GM18526 (cell line): Measurements from ENCODE around the gene ARL5C.

Experiments used
- POLR2A ChIP-seq: IDR thresholded peaks from 3 replicates; pipeline ENCODE4 v1.6.1; 2011; ENCODE audit not compliant: insufficient read length; ENCODE audit errors: extremely low read depth

The ARL5C gene

DNA sequence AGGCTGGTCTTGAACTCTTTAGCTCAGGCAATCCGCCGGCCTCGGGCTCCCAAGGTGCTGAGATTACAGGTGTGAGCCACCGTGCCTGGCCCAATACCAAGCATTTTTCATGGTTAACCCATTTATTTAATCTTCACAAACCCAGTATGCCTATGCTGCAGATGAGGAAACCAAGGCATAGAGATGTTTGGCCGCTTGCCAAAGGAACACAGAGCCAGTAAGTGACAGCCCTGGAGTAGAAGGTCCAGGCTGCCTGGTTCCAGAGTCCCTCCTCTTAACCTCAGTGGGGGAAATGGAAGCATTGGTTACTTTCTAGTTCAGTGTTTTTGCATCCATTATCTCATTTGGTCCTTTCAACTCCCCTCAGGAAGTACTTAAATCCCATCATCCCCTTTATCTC is 15.3 kb upstream of the ARL5C start:
- TF ChIP-seq POLR2A = no peak

DNA sequence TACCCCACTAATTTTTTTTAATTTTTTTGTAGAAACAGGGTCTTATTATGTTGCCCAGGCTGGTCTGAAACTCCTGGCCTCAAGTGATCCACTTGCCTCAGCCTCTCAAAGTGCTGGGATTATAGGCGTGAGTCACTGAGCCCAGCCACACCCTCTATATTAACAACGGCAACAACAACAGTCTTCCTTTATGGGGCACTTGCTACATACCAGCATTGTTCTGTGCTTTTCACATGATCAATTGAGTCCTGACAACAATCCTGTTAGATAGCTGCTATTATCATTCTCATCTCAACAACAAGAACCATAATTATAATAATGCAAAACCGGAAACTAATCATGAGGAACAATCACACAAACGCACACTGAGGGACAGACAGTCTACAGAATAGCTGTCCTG is 12.6 kb upstream of the ARL5C start:
- TF ChIP-seq POLR2A = no peak

DNA sequence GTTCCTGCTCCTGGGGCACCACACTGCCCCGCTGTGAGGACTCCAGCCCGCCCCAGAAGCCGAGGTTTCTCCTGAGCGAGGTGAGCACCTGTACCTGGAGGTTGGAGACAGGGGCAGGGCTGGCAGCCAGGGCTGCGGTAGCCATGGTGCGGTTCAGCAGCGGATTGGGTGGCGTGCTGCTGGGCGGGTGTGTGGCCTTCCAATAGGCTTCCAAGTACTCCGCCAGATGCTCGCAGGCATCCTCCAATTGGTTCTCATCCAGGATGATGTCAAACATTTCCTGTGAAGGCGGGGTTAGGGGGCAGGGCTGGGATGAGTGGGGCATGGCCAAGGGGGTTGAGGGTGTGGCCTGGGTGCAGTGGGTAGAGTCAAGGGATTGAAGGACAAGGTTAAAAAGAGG is 11.3 kb upstream of the ARL5C start:
- TF ChIP-seq POLR2A = no peak

DNA sequence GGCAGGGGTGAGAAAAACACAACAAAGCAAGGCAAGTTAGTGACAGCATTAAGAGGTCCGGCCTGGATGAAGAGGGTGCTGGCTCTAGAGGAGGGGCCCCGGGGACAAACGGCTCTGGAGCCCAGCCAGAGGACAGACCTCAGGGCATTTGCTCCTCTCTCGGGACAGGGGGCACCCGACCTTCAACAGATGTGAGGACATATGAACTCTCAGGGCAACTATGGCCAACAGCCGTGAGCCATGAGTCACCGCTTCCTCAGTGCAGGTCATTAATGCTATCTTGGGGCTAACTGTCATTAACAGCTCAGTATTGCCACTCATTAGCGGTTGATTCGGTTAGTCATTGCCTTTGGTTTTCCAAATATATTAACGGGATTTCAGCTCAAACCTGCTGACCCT is 9.7 kb upstream of the ARL5C start:
- TF ChIP-seq POLR2A = no peak

DNA sequence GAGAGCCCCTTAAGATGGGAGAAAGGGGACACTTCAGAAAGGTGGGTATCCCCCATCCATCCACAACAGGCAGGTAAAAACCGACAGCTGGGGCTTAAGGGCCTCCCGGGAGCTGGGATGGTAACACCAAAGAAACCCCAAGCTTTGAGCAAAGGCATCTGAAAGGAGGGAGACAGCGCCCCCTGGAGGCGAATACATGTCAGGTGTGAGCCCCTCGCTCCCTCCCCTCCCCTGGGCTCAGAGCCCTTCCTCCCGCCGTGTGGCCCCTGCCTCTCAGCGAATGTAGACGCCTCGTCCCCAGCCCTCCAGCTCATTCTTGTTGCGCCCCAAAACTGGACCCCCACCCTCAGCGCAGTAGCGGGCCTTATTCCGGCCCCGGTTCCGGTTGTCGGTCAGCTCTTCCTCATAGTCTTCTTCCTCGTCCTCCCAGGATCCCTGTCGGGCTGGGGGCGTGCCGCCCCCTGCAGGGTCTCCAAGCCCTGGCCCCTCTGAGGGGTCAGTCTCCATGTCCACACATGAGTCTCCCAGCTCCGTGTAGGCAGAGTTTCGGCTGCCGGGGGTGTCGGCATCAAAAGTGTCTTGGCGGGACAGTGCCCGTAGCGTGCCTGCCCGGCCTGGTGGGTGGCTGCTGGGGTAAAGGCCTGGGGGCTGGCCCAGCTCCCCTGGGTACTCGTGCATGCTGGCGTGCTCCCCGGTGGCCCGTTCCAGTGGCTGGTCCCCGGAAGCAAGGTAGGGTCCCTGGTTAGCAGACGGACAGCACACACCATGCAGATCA is 9.1 kb upstream of the ARL5C start:
- TF ChIP-seq POLR2A = no peak

DNA sequence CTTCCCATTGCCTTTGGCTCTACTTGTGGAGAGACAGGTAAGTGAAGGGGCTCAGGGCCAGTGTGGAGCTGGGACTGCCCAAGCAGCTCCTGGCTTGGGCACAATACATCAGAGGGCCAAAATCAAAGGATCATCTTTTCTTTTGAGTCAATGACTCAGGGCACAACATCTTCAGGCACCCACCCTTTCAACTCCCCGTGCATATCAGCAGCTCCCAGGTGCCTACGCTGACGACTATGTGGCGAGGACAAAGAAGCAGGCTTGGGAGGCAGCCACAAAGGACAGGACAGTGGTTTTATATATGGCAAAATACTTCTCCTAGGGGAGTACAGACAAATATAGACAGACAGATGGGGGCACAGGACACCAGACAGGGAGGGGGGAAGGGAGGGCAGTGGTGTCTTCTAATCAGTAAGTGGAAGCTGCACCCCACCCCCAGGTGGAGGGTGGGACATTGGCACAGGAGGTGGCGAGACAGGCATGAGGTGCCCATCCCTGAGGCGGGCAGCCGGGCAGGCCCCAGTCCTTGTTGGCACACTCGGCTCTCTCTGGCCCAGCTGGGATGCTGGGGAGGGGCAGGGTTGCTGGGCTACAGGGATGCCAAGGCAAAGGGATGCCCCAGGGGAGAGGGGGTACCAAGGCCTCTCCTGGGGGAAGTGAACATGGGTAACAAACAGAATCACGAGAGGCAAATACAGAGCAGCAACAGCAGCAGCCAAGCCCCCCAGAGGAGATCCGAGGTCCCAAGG is 7.7 kb upstream of the ARL5C start:
- no peak for TF ChIP-seq POLR2A

DNA sequence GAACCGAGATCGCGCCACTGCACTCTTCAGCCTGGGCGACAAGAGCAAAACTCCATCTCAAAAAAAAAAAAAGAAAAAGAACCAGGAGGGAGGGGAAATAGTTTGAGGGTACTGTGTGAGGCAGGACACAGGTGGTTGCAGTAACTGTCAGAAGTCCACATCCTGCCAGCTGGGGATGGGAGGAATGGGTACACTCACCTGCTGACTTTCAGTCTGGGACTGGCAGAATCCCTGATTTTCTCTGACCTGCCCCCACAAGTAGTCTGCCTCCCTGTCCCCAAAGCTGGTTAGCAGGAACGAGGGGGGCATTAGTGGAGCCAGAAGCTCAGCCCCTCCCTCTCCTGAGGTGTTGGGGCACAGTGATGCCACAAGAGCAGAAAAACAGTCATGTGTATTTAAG is 7.1 kb upstream of the ARL5C start:
- TF ChIP-seq POLR2A = no peak

DNA sequence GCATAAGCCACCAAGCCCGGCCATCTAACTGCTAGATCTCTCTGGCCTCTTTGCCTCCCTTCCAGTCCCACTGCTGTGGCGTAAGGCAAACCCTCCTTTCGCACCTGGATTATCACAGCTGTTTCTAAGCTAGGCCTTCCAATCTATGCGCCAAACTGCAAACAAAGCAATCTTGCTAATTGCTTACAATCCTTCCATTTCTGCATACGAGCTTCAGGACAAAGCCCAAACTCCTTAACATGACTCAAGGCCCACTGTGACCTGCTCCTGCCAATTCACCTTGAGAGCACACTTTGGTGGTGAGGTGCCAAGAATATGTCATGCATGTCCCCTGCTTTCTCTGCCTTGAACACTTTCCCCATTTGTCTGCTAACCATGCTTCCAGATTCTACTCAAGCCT is 6.0 kb upstream of the ARL5C start:
- no peak for TF ChIP-seq POLR2A

DNA sequence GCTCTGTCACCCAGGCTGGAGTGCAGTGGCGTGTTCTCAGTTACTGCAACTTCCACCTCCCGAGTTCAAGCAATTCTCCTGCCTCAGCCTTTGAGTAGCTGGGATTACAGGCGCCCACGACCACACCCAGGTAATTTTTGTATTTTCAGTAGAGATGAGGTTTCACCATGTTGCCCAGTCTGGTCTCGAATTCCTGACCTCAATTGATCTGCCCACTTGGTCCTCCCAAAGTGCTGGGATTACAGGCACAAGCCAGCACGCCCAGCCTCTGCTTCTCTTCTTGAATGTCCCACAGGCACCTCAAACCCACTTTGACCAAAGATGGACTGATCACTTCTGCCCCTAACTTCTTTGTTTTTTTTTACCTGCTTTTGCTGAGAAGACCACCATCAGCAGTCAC is 4.6 kb upstream of the ARL5C start:
- TF ChIP-seq POLR2A = no peak

DNA sequence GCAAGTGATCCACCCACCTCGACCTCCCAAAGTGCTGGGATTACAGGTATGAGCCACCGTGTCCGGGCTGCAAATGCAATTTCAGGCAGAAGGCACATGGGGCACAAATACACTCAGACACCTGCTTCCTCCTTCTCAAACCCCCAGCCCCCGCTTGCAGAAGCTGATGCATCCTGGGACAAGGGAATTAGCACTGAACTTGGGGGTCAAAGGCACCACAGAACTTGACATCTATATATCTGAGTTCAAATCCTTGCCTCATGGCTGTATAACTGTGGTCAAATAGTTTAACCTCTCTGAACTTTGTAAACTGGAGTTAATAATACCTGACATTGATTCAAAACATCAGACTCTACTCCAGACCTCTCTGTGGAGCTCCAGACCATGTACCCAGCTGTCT is 4.1 kb upstream of the ARL5C start:
- TF ChIP-seq POLR2A = no peak

DNA sequence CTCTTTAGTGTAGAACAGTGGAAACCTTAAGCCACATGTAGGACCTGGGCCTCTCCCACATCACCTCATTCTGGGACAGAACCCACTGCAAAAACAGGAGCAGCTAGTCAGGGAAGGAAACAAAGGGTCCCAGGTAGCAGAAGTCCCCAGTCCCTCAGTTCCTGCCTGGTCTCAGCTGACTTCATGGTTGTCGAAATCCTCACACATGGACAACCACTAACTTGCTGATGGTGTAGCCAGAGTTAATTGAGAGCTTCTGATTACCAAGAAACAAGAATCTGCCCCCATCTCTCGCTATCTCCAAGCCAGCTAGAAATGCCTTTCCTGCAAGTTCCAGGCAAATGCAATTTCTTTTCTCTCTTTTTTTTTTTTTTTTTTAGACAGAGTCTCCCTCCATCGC is 3.6 kb upstream of the ARL5C start:
- TF ChIP-seq POLR2A = no peak

DNA sequence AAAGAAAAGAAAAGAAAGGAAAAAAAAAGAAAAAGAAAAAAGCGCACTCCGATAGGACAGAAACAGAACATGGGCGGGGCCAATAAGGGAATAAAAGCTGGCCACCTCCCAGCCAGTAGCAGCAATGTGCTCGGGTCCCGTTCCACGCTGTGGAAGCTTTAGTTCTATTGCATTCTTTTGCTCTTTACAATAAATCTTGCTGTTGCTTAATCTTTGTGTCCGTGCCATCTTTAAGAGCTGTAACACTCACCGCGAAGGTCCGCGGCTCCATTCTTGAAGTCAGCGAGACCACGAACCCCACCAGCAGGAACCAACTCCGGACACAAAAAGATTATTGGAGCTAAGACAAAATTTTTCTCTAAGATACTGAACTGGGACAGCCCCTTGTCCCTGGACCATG is 3.1 kb upstream of the ARL5C start:
- TF ChIP-seq POLR2A = no peak

DNA sequence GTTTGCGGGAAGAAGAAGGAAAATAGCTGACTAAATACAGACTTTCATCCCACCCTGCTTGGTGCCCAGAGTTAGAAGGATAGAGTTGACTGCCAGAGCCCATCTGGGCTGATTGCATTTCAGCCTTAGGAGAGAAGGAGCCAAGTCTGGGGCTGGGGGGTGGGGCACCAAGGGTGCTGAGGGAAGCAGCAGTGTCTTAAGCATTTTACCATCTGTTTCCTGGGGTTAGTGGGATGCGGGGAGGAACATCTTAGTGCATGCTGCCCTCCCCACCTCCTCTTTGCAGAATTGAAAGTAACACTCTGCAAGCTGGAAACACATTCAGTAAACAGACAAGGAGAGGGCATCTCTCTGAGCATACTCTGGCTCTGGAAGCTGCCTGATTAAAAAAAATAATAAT is 1.5 kb upstream of the ARL5C start:
- no peak for TF ChIP-seq POLR2A

DNA sequence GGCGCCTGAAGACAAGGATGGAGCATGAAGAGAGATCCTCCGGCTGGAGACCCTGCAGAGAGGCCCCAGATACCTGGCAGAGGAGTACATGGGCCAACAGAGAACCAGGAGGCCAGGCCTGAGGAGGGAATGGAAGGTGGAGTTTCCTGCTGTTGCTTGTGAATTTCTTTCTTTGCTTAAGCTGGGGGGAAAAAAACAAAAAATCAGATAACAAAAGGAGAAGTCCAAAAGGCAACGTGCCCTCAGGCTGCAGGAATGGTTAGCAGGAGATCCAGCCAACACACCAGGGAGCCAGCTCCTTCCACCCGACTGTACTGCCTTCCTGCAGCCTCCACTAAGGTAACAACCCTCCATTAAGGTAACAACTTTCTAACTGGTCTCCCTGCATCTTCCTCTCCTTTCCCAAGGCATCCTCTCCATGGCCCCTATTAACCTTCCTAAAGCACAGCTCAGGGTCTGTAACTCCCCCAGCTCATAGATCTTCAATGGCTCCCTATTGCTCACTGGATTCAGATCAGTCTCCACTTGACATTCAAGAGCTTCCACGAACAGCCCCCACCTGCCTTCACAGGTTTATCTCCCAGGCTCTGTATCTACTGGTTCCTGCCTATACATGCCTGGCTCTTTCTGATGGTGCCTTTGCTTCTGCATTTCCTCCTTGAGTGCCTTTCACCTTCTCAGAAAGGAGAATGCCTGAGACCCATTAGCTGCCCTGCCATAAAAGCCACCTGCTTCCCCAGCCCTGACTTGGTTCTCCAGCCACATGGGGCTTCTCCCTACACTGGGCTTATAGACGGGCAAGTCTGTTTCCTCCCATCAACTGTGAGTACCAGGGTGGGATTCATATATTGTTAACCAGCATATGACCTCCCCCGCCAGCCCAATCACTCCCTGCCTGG is 725 bp upstream of the ARL5C start:
- TF ChIP-seq POLR2A = no peak

DNA sequence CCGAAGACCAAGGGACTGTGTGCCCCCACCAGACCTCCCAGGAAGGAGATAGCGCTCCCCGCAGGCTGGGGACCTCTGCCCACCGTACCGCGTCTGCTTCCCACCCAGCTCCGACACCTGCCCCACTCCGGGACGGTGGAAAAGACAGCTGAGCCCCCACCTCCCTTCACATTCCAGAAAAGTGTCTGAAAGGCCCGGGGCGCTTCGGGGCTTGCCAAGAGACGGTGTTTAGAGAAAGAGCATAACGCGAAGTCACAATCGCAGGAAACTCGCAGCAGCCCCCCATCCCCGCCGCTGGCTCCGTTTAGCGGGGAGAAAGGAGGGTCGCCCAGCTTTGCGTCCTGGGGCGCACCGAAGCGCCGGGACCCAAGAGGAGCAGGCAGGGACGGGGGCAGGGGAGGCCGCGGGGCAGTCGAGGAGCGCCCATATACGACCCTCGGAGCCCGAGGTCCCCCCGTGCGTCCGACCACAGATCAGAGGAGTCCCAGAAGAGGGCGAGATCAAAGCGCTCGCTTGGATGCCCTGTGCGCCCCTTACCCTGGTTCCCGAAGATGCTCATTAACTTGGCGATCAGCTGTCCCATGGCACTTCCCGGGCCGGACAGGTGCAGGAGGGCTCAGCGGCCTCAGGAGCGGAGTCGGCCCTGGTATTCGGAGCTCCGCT is 652 bp downstream of the ARL5C start:
- TF ChIP-seq POLR2A = no peak
